OCI-LY7 (cell line): ENCODE results near the gene STAT5B. TPM values are rescaled to one million over a fixed set of nuclear protein-coding genes. Genes with fewer than 3 reads are reported as not detected.
"Not testable (repeated sequence)": the region's sequence is repeated elsewhere in the genome, so short reads cannot be mapped to it uniquely, and the experiment has no call there.

Experiments
- BruUV-seq: library from RNA; stranded (reverse); fragments of 400-500 nt; replicated peaks from 2 replicates; lab custom pipeline; 2021; lab: Mats Ljungman, UMichigan
- CTCF ChIA-PET: fragments of 300-600 bp; sonication (Branson Sonifier 250); formaldehyde crosslinking; loops from one replicate; lab custom pipeline; 2022; ENCODE audit warnings: antibody characterized with exemption; ENCODE audit not compliant: unreplicated experiment; lab: Charles Lee
- POLR2A ChIA-PET: fragments of 300-600 bp; sonication (Branson Sonifier 250); formaldehyde crosslinking; loops from one replicate; lab custom pipeline; 2022; ENCODE audit warnings: antibody characterized with exemption; lab: Charles Lee
- DNase-seq: peaks from one replicate; pipeline ENCODE4 v3.0.0-alpha.2; 2015; ENCODE audit warnings: low spot score
- H2AFZ ChIP-seq: fragments of 200-600 bp; sonication (generic), shearing (Covaris generic); 2 replicates; pipeline ENCODE4 v1.6.1; 2014; ENCODE audit warnings: mild to moderate bottlenecking, antibody characterized with exemption, low read length, moderate library complexity
- H3K27ac ChIP-seq: fragments of 200-600 bp; sonication (generic); 2 replicates; pipeline ENCODE4 v1.5.1; 2014; ENCODE audit warnings: mixed run types, low read depth, mild to moderate bottlenecking, moderate library complexity, low read length, inconsistent platforms; ENCODE audit not compliant: poor library complexity, severe bottlenecking
- H3K36me3 ChIP-seq: fragments of 200-600 bp; sonication (generic); 2 replicates; pipeline ENCODE4 v1.6.1; 2014; ENCODE audit warnings: mild to moderate bottlenecking, antibody characterized with exemption, low read length, moderate library complexity, mixed read lengths; ENCODE audit not compliant: insufficient read depth
- H3K4me1 ChIP-seq: fragments of 200-600 bp; sonication (generic); 2 replicates; pipeline ENCODE4 v1.5.1; 2014; ENCODE audit warnings: mild to moderate bottlenecking, low read length; ENCODE audit not compliant: insufficient read depth, poor library complexity, severe bottlenecking
- H3K4me2 ChIP-seq: fragments of 200-600 bp; sonication (generic); 2 replicates; pipeline ENCODE4 v1.6.1; 2014; ENCODE audit warnings: mild to moderate bottlenecking, low read length
- H3K4me3 ChIP-seq: fragments of 200-600 bp; sonication (generic); 2 replicates; pipeline ENCODE4 v1.5.1; 2014; ENCODE audit warnings: mild to moderate bottlenecking, low read depth, low read length; ENCODE audit not compliant: poor library complexity, severe bottlenecking
- H3K79me2 ChIP-seq: fragments of 200-600 bp; sonication (generic); 2 replicates; pipeline ENCODE4 v1.6.1; 2016; ENCODE audit warnings: low read depth, mild to moderate bottlenecking, low read length, moderate library complexity, mixed read lengths; ENCODE audit not compliant: insufficient read depth
- H3K9me2 ChIP-seq: fragments of 200-600 bp; sonication (generic); 2 replicates; pipeline ENCODE4 v1.6.1; 2016; ENCODE audit warnings: mild to moderate bottlenecking, low read length, mixed read lengths; ENCODE audit not compliant: insufficient read depth
- H3K9me3 ChIP-seq: fragments of 200-600 bp; sonication (generic); 2 replicates; pipeline ENCODE4 v1.6.1; 2014; ENCODE audit warnings: mild to moderate bottlenecking, mixed run types, low read length, mixed read lengths
- H4K20me1 ChIP-seq: fragments of 200-600 bp; sonication (generic); 2 replicates; pipeline ENCODE4 v1.6.1; 2014; ENCODE audit warnings: mild to moderate bottlenecking, antibody characterized with exemption, low read length, moderate library complexity, mixed read lengths; ENCODE audit not compliant: insufficient read depth
- CTCF ChIP-seq: fragments of 200-600 bp; sonication (generic); conservative IDR thresholded peaks from 2 replicates; pipeline ENCODE4 v1.5.1; 2014; ENCODE audit warnings: mild to moderate bottlenecking, antibody characterized with exemption, low read length, moderate library complexity, mixed read lengths
- EZH2phosphoT487 ChIP-seq: fragments of 200-600 bp; sonication (generic); IDR thresholded peaks from 2 replicates; pipeline ENCODE4 v1.6.1; 2018; ENCODE audit warnings: low read depth, borderline replicate concordance, mild to moderate bottlenecking, mixed run types, antibody characterized with exemption, low read length, moderate library complexity, mixed read lengths
- intact Hi-C: fragments of 100-400 bp; cut with micrococcal nuclease; formaldehyde crosslinking; loops from one replicate; pipeline ENCODE4 v1.10.0; 2022; ENCODE audit not compliant: unreplicated experiment
- total RNA-seq, 2 experiments: library from RNA; depleted of rRNA in 1 of 2; stranded (reverse); fragments of >200 nt in 1 of 2; shearing (Covaris generic) in 1 of 2; gene quantifications; 2 replicates each; pipeline ENCODE4 v1.2.3, GENCODE V29; 2014 to 2022

Gene STAT5B
- total RNA-seq, 2 experiments from 2014 or later = 33.3 to 46.7 TPM

DNA sequence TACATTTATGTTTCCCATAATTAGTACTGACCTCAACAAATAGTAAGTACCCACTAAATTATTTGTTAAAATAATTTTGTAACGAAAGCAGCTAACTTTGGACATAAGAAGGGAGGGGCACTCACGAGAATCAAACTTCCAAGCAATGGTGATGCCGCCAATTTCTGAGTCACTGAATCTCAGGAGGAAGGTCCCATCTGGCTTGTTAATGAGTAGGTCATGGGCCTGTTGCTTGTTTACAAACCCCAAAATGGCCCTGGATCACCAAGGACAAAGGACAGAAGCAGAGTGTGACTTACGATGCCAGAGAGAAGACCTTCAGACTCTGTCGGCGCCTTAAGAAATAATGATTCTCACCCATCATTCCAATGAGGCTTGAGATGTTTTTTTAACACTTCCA lies 66.1 kb downstream of the STAT5B start:
- H3K4me3 ChIP-seq = no peak overlapping the region
- H3K4me2 ChIP-seq = no peak overlapping the region
- no TSS peak for BruUV-seq
- no peaks in the 10 kb centered on the region for H4K20me1 ChIP-seq
- no peaks in the 10 kb centered on the region for H3K9me3 ChIP-seq
- no peak for DNase-seq
- no peak overlapping the region for H3K27ac ChIP-seq
- ChIA-PET CTCF (no interaction called here), POLR2A (no interaction called here)
- peaks cover 21% of the 10 kb centered on the region for H3K36me3 ChIP-seq
- H3K79me2 ChIP-seq = no peaks in the 10 kb centered on the region
- TF ChIP-seq EZH2phosphoT487 (no peak), CTCF (no peak)
- no peak overlapping the region for H2AFZ ChIP-seq
- H3K9me2 ChIP-seq = no peaks in the 10 kb centered on the region
- no peaks in the 10 kb centered on the region for H3K4me1 ChIP-seq
- intact Hi-C loops = no loop called here

DNA sequence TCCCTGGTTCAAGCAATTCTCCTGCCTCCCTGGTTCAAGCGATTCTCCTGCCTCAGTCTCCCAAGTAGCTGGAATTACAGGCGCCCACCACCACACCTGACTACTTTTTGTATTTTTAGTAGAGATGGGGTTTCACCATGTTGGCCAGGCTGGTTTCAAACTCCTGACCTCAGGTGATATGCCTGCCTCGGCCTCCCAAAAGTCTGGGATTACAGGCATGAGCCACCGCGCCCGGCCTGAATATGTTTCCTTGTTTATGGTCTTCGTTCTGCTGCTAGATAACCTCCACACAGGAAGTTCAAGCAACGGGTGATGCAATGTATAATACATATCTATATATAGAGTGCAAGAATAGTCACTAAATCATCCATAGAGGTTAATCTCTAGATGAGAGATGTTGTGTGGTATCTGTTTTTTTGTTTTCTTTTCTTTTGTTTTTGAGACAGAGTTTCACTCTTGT lies 70.0 kb downstream of the STAT5B start:
- H3K9me2 ChIP-seq, CTCF ChIA-PET, H3K4me1 ChIP-seq, BruUV-seq, intact Hi-C loops, H3K4me2 ChIP-seq, H2AFZ ChIP-seq, H3K27ac ChIP-seq, H3K9me3 ChIP-seq, H3K79me2 ChIP-seq, H4K20me1 ChIP-seq, DNase-seq, POLR2A ChIA-PET, H3K4me3 ChIP-seq: not testable (repeated sequence)
- H3K36me3 ChIP-seq = peaks cover 21% of the 10 kb centered on the region

- peaks cover 8% of the 10 kb centered on the region for H3K36me3 ChIP-seq
- no peak overlapping the region for H2AFZ ChIP-seq
- TF ChIP-seq CTCF (no peak), EZH2phosphoT487 (no peak)
- H3K79me2 ChIP-seq = no peaks in the 10 kb centered on the region
- intact Hi-C loops = no loop called here
- H3K4me2 ChIP-seq = no peak overlapping the region
- H3K9me2 ChIP-seq = no peaks in the 10 kb centered on the region
- no peaks in the 10 kb centered on the region for H3K9me3 ChIP-seq
- BruUV-seq = no TSS peak
- H3K4me3 ChIP-seq = no peak overlapping the region
- CTCF ChIA-PET = no interaction called here
- DNase-seq = no peak
- POLR2A ChIA-PET = no interaction called here
- H4K20me1 ChIP-seq = no peaks in the 10 kb centered on the region
- H3K27ac ChIP-seq = no peak overlapping the region
- H3K4me1 ChIP-seq = peaks cover 6% of the 10 kb centered on the region
Measured at GRCh38 chr17:42203354-42203753, 72.8 kb downstream of the STAT5B start.
